Large intestine (tissue), 3 donors: ENCODE results near the gene RACGAP1. TPM values are rescaled to one million over a fixed set of nuclear protein-coding genes. Genes with fewer than 3 reads are reported as not detected.
"Not testable (repeated sequence)": the region's sequence is repeated elsewhere in the genome, so short reads cannot be mapped to it uniquely, and the experiment has no call there.

Source experiments
- DNase-seq, 2 donors: peaks; one replicate each; pipeline versions ENCODE4 v3.0.0 to v3.0.0-alpha.2; 2013
- H3K27ac ChIP-seq: one replicate; pipeline ENCODE4 v1.5.1; 2013; ENCODE audit warnings: low read length
- H3K27me3 ChIP-seq: 2 replicates; pipeline ENCODE4 v1.6.1; 2013; ENCODE audit warnings: low read length; ENCODE audit not compliant: control insufficient read depth, insufficient read depth
- H3K36me3 ChIP-seq: 2 replicates; pipeline ENCODE4 v1.6.1; 2013; ENCODE audit warnings: low read length; ENCODE audit not compliant: control insufficient read depth, insufficient read depth
- H3K4me1 ChIP-seq: one replicate; pipeline ENCODE4 v1.6.1; 2013; ENCODE audit warnings: low read length; ENCODE audit not compliant: control insufficient read depth, insufficient read depth
- H3K4me3 ChIP-seq: one replicate; pipeline ENCODE4 v1.5.1; 2013; ENCODE audit warnings: low read length
- H3K9me3 ChIP-seq: one replicate; pipeline ENCODE4 v1.6.1; 2013; ENCODE audit warnings: mild to moderate bottlenecking, low read depth, low read length, moderate library complexity; ENCODE audit not compliant: control insufficient read depth
- WGBS: methylation state at CpG from one replicate; pipeline ENCODE4 v1.1.5; 2013; ENCODE audit warnings: low lambda C conversion rate; ENCODE audit not compliant: insufficient coverage; 5-methylcytosine and 5-hydroxymethylcytosine counted together
- polyA plus RNA-seq: library from polyadenylated mRNA; unstranded; fragments of 120-200 nt; gene quantifications from one replicate; pipeline ENCODE4 v1.2.1, GENCODE V29; 2013

Gene RACGAP1
- polyA plus RNA-seq, 1 donor, result 21.8 TPM

DNA sequence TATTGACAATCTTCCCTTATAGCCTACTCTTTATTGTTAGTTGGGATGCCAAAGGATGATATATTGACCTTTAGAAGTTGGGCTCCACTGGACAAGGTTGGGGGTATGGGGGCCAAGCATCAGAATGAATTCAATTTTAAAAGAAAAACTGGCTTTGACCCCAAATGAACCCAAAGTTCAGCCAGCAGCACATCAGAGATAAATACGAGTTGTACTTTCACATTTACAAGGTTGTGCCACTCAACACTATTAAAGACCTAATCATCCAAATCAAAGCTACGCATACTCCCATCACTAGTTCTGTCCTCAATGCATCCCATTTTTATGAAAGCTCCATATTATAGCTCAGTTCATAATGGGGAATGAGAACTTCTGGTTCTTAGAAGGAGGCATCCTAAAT lies 35.9 kb downstream of the RACGAP1 start:
- no CpG with 5 or more reads among the region's 2 CpGs for WGBS
- H3K4me1 ChIP-seq, H3K27me3 ChIP-seq, H3K4me3 ChIP-seq, H3K27ac ChIP-seq, H3K9me3 ChIP-seq, DNase-seq: not testable (repeated sequence)
- peaks cover 40% of the 10 kb centered on the region for H3K36me3 ChIP-seq

DNA sequence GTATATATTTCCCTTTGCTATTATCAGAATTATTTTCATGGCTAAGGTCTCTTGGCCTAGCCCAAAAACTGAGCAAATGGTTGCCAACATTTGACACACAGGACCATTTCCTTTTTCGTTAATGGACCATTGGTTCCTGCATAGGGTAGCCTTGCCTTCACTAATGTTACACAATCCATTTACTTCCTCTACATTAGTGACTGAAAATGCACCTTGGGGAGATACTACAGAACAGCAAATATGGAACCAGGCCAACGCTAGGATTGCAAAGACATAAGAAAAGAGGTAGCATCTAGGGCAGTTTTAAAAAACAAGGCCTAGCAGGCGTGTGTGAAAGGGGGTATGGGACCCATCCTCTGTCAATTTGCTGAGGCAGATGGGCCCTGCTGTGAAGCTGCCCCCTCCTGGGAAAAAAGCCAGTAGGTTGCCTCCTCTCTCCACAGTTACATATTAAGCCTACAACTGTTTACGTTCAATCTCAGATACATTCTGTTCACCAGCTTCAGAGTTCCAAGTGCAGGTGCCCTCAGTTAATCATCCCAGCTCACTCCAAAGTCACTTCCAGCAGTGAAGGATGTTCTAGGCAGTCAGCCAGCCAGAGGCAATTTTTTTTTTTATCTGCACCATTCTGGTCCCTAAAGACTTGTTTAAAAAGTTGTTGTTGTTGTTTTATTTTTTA lies 37.5 kb downstream of the RACGAP1 start:
- Histone ChIP-seq H3K4me1 (peaks cover 13% of the 10 kb centered on the region), H3K27ac (no peak overlapping the region), H3K9me3 (no peaks in the 10 kb centered on the region), H3K27me3 (no peaks in the 10 kb centered on the region), H3K4me3 (no peak overlapping the region), H3K36me3 (peaks cover 27% of the 10 kb centered on the region)
- 40% methylated on average over 1 of the region's 4 CpGs for whole genome bisulfite sequencing
- peak in 1 of 2 donors; percentile 43 for DNase-seq

GRCh38 chr12:49986476-49986875 lies 38.8 kb downstream of the RACGAP1 start:
- DNase-seq, H3K27me3 ChIP-seq, H3K9me3 ChIP-seq, H3K27ac ChIP-seq, H3K4me3 ChIP-seq: not testable (repeated sequence)
- WGBS, result 100% methylated on average over 1 of the region's 3 CpGs
- Histone ChIP-seq H3K4me1 (peaks cover 13% of the 10 kb centered on the region), H3K36me3 (peaks cover 15% of the 10 kb centered on the region)

DNA sequence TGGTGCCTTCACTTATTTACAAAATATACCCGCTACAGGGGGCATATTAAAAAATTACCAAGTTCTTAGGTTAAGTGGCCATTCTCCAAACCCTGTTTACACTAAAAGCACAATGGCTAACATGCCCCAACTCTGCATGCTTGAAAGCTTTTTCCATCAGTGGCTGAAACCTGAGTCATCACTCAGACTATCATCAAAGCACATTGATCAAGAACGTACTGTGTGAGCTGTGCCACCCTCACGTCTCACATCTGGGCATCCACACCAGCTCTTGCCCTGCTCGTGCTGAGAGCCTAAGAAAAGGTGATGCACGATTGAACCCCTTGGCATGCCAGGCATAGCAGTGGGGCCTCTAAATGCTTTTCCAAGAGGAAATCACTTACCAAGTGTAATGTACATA lies 39.3 kb downstream of the RACGAP1 start:
- Histone ChIP-seq H3K36me3 (peaks cover 14% of the 10 kb centered on the region), H3K4me3 (no peak overlapping the region), H3K9me3 (no peaks in the 10 kb centered on the region), H3K27me3 (no peaks in the 10 kb centered on the region), H3K4me1 (peaks cover 13% of the 10 kb centered on the region), H3K27ac (no peak overlapping the region)
- no peak for DNase-seq
- no CpG with 5 or more reads among the region's 5 CpGs for WGBS

DNA sequence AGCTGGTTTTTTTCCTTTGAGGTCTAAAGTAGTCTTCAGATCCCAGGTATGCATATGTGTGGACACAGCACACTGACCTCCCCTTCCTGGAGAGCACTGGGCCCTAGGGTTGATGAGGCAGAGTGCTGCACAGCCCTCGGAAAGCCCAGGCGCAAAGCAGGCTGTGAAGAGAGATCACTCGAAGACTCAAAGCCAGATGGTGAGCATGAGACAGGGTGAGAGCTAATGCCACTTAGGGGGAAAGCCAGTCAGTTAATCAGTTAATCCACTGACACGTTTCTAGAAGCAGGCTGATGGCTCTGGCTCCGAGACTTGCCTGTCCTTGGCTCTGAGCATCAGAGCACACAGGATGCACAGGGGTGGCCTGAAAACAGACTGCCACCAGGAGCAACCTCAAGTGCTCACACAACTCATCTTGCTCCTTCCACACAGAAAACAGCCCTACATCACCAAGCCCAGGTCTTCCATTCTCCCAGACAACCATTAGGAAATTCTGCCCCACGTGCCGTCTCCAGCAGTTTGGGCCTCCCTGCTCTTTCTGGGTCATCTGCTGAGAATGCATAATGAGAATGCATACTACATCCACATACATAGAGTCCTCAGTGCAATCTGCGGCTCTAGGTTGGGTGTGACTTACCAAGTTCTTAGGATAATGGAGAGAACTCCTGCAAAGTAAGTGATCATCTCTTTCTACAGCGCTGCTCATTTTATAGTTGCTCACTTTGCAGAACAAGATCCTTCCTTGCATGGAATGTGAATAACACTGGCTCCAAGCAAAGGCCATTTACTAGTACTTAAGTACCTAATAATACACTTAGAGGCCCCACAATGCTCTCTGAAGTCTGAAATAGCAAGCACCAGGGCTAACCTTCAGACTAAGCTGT lies 40.6 kb downstream of the RACGAP1 start:
- no peak overlapping the region for H3K27ac ChIP-seq
- no peak overlapping the region for H3K4me3 ChIP-seq
- H3K36me3 ChIP-seq, result peaks cover 5% of the 10 kb centered on the region
- H3K9me3 ChIP-seq, result no peaks in the 10 kb centered on the region
- H3K4me1 ChIP-seq, result peaks cover 13% of the 10 kb centered on the region
- DNase-seq, result no peak
- WGBS, result no CpG with 5 or more reads among the region's 9 CpGs
- no peaks in the 10 kb centered on the region for H3K27me3 ChIP-seq

- Histone ChIP-seq H3K36me3 (peaks cover 2% of the 10 kb centered on the region), H3K27me3 (no peaks in the 10 kb centered on the region), H3K27ac (peak overlapping the region; percentile 49), H3K4me3 (no peak overlapping the region), H3K9me3 (no peaks in the 10 kb centered on the region), H3K4me1 (peaks cover 13% of the 10 kb centered on the region)
- peak in 1 of 2 donors; percentile 66 for DNase-seq
- no CpG with 5 or more reads among the region's 8 CpGs for WGBS
Measured at GRCh38 chr12:49983892-49984291, 41.4 kb downstream of the RACGAP1 start.

GRCh38 chr12:49982246-49983087 lies 42.8 kb downstream of the RACGAP1 start:
- Histone ChIP-seq H3K36me3 (no peaks in the 10 kb centered on the region), H3K4me1 (peaks cover 13% of the 10 kb centered on the region), H3K27ac (no peak overlapping the region), H3K27me3 (no peaks in the 10 kb centered on the region), H3K9me3 (no peaks in the 10 kb centered on the region), H3K4me3 (no peak overlapping the region)
- 83% methylated on average over 1 of the region's 7 CpGs for WGBS
- no peak for DNase-seq

GRCh38 chr12:49980501-49981349 lies 44.6 kb downstream of the RACGAP1 start:
- no peaks in the 10 kb centered on the region for H3K36me3 ChIP-seq
- no peaks in the 10 kb centered on the region for H3K9me3 ChIP-seq
- WGBS, result 92% methylated on average over 2 of the region's 10 CpGs
- no peak overlapping the region for H3K27ac ChIP-seq
- H3K4me3 ChIP-seq, result no peak overlapping the region
- H3K4me1 ChIP-seq, result peaks cover 13% of the 10 kb centered on the region
- peaks cover 2% of the 10 kb centered on the region for H3K27me3 ChIP-seq
- DNase-seq, result no peak

DNA sequence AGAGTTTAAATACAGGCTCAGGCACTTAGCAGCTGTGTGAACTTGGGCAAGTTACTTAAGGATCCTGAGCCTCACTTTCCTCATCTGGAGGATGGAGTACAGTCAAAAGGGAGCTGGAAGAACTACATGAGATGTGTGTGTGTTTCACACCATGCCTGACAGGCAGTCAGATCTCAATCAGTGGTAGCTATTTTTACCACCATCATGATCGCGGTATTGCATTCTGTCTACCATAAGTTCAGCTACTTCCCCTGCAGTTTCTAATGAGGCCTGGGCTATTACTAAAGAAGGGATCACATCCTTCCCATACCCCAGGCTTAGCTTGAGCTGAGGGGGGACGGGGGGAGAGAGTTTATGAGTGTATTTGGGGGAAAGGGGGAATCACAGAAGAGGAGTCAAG lies 45.5 kb downstream of the RACGAP1 start:
- no peaks in the 10 kb centered on the region for H3K36me3 ChIP-seq
- DNase-seq, result no peak
- WGBS, result 100% methylated on average over 1 of the region's 3 CpGs
- peaks cover 4% of the 10 kb centered on the region for H3K27me3 ChIP-seq
- peaks cover 20% of the 10 kb centered on the region for H3K4me1 ChIP-seq
- H3K27ac ChIP-seq, result no peak overlapping the region
- no peak overlapping the region for H3K4me3 ChIP-seq
- H3K9me3 ChIP-seq, result no peaks in the 10 kb centered on the region
